HG03442 (cell line): ENCODE results near the gene SLC26A5.
A peak's percentile ranks its signal among the peaks of the same experiment; 100 is the strongest.

Source experiments
- ATAC-seq: cut with Tn5 transposase; IDR thresholded peaks from one replicate; pipeline ENCODE4 v1.9.1; 2021; ENCODE audit warnings: mild to moderate bottlenecking, moderate library complexity; ENCODE audit not compliant: unreplicated experiment

The SLC26A5 gene

DNA sequence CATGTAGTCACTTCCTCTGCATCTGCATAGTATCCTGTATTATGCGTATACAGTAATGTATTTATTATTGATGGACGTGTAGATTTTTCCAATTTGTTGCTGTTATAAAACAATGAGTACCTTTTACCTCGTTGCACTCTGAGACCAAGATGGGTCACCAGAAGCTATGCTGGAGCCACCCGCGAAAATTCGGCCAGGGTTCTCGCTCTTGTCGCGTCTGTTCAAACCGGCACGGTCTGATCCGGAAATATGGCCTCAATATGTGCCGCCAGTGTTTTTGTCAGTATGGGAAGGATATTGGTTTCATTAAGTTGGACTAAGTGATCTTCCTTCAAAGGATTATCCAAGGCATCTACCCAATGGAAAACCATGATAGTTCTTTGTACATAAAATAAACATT is 97.6 kb downstream of the SLC26A5 start:
- no peak for ATAC-seq

DNA sequence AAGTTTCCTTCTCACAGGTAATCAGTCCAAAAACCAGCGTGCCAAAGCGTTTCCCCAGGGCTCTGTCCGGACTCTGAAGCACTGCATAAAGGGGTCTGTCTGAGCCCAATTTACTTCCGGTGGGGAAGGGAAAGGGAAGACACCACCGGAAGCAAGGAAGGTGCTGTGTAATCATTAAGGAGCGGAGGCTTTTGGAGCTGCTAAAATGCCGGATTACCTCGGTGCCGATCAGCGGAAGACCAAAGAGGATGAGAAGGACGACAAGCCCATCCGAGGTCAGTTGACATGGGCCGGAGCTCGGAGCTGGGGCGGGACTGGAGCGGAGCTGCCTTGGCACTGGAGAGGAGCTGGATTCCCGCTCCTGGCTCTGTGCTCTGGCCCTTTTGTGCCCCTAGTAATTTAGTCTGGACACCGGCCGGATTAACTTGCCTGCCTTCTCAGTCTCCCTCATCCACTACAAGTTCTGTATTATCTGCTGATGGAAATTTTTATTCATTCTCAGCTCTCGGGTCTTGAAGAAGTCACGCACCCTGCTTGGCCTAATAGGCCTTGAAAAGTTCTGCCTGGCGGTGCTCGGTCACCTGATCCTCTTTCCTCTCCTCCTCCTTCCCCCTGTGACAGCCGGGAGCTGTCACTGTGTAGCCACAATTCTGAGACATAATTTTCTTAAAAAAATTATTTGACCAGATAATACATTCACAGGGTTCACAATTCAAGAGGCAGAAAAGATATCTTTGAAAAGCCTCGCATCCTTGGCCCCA is 98.3 kb downstream of the SLC26A5 start, which contains the start of gene PSMC2:
PSMC2 (plus strand) TSS at position 137 of the 761 bp plus-strand sequence; CDS start at position 206, 69 bp downstream.
- peak; percentile 70 for ATAC-seq

DNA sequence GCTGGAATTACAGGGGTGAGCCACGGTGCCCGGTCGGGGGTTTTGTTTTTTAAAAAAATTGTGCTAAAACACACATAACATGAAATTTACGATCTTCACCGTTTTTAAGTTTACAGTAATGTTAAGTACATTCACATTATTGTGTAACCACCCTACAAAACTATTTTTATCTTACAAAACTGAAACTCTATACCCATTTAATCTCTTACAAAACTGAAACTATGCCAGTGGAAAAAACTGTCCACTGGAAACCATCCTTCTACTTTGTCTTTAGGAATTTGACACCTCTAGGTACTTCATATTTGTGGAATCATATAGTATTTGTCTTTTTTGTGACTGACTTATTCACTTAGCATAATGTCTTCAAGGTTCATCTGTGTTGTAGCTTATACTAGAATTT is 99.6 kb downstream of the SLC26A5 start:
- ATAC-seq, result no peak

- peak; percentile 78 for ATAC-seq
Measured at GRCh38 chr7:103344453-103345149, 101.4 kb downstream of the SLC26A5 start, which contains the start of gene DNAJC2. Gene DNAJC2 (minus strand): TSS chr7:103344767. CDS start chr7:103344622, 145 bp downstream.

DNA sequence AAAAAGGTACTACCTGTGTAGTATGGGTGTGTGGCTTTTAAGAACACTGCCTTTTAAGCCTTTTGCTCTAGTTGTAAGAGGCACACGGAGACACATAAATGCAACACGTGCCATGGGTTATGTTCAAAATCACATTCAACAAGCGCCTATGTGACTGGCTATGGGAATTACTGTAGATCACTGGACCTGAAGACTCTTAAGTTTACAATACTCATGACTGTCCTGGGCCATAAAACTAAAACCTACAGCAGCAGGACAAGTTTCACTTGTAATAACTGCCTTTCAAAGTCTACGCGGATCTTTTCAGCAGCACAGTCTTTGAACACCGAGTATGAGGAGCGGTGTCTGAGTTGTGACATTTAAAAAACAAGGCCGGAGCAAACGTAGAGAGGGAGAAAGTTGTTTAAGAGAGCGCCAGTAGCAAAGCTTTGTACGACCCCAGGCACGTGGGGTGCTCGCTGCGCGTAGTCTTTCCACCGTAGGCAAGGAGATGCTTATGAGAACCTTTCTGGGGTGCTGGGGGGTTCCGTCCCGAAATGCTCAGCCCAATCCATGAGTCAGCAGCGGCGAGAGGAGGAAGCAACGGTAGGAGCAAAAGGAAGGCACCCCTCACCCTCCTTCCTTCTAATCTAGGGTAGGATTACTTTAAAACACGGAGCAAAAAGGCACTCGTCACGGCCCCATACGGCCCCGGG is 102.1 kb downstream of the SLC26A5 start:
- ATAC-seq, result peak; percentile 3

- no peak for ATAC-seq
Measured at GRCh38 chr7:103343332-103343731, 102.7 kb downstream of the SLC26A5 start.

DNA sequence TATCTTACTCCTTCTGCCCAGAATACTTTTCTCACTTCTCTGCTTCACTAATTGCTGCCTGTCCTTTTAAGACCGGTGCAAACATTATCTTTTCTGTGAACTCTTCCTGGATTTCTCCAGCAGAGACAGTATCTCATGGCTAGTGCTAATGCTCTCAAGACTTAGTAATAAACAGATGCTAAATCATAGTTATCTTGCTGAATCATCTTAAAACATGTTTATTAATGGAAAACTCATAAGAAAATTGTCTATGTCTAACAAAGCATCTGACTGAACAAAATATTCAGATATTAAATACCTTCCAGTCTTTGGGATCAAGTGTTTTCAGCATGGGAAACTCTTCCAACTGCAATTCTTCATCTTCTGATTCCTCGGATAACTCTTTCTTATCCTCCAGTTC is 104.5 kb downstream of the SLC26A5 start:
- no peak for ATAC-seq

DNA sequence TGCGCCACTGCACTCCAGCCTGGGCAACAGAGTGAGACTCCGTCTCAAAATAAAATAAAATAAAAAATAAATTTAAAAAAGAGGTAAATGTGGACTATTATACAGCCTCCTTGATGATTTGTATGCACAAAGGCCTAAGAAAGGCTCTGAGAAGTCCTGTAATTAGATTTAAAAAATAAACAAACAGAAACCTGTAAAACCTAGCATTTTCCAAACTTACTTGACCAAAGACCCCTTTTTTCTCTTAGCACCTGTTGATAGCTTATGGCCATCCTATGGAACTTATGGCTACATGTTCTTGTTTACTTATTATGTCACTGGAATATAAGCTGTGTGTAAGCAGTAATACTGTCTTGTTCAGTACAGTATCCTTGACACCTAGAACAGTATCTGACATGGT is 107.1 kb downstream of the SLC26A5 start:
- no peak for ATAC-seq

DNA sequence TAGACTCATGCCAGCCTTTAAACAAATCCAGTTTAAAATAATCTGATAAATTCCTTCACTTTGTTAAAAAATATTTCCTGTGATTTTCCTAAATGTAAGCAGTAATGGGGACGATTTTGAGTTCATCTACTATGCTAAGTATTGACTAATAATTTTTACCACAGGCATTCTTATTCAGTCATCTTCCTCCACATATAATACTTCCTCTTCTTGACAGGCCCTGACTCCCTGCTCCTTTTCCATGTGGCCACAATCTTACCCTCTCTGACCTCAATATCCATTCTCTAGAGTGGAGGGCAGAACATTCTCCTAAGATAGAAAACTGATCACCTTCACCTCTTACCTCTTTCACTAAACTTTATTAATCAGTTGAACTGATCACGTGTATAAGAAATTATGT is 109.2 kb downstream of the SLC26A5 start:
- ATAC-seq, result no peak

DNA sequence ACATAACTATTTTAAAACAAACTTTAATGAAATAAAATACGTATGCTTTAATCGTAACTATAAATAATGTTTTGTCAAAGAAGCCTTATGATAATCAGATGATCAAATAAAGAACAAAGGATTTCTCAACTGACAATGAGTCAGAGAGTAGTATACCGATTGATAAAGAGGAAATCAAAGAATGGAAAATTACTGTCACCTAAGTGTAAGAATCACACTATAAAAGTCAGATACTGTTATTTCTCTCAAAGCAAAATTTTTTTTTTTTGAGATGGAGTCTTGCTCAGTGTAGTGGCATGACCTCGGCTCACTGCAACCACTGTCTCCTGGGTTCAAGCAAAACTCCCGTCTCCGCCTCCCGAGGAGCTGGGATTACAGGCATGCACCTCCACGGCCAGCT is 120.3 kb downstream of the SLC26A5 start:
- no peak for ATAC-seq
